HCT116 (cell line): ENCODE data around the gene KRT6C. TPM values are rescaled to one million over a fixed set of nuclear protein-coding genes. Genes with fewer than 3 reads are reported as not detected.

Source experiments
- ATAC-seq: fragments of 200-7000 bp; cut with Tn5 transposase; 2 replicates; pipeline ENCODE4 v1.9.1; 2020; ENCODE audit warnings: mild to moderate bottlenecking, moderate library complexity
- BruUV-seq: library from RNA; stranded (reverse); fragments of 400-500 nt; replicated peaks from 2 replicates; lab custom pipeline; 2021; lab: Mats Ljungman, UMichigan
- CTCF ChIA-PET: fragments of 300-600 bp; sonication (Branson Sonifier 250); formaldehyde crosslinking; loops from one replicate; lab custom pipeline; 2021; ENCODE audit warnings: antibody characterized with exemption; lab: Charles Lee
- POLR2A ChIA-PET: fragments of 300-600, 350-600 bp; sonication (Branson Sonifier 250); formaldehyde crosslinking; loops from one replicate; lab custom pipeline; 2021; ENCODE audit warnings: antibody characterized with exemption; lab: Charles Lee
- RAD21 ChIA-PET, 2 experiments: fragments of 300-600 bp; sonication (Branson Sonifier 250); formaldehyde crosslinking; loops; one replicate each; lab custom pipeline; 2023; ENCODE audit warnings: low total read pairs in 2 of 2; ENCODE audit not compliant: uncharacterized antibody in 2 of 2, unreplicated experiment in 2 of 2, low non-redundant PET in 1 of 2; lab: Charles Lee
- DNase-seq: peaks from one replicate; pipeline ENCODE4 v3.0.0-alpha.2; 2010; ENCODE audit warnings: low read depth, low spot score
- H2AFZ ChIP-seq: fragments of 200-600 bp; shearing (Covaris generic), sonication (generic); 2 replicates; pipeline ENCODE4 v1.6.1; 2017; ENCODE audit warnings: low read depth, mixed run types, mixed read lengths, antibody characterized with exemption, low read length; ENCODE audit not compliant: poor library complexity, severe bottlenecking
- H3K27ac ChIP-seq: 2 replicates; pipeline ENCODE4 v1.5.1; 2012; ENCODE audit warnings: low read depth, low read length
- H3K27me3 ChIP-seq: fragments of 200-600 bp; sonication (generic); 2 replicates; pipeline ENCODE4 v1.6.1; 2016; ENCODE audit warnings: mixed run types, low read length, mixed read lengths; ENCODE audit not compliant: insufficient read depth
- H3K36me3 ChIP-seq, 2 experiments: fragments of 200-500 bp in 1 of 2; fragments of 200-600 bp in 1 of 2; sonication (Bioruptor generic) in 1 of 2; sonication (generic) in 1 of 2; 2 replicates each; pipeline versions ENCODE4 v1.5.1 to v1.6.1; 2014 to 2016; ENCODE audit warnings: low read length in 2 of 2, inconsistent platforms in 1 of 2, mixed read lengths in 1 of 2, mixed run types in 1 of 2; ENCODE audit not compliant: insufficient read depth in 2 of 2, control insufficient read depth in 1 of 2
- H3K4me1 ChIP-seq, 2 experiments: fragments of 200-600 bp in 1 of 2; sonication (generic) in 1 of 2; 2 replicates each; pipeline versions ENCODE4 v1.5.1 to v1.6.1; 2012 to 2017; ENCODE audit warnings: low read length in 2 of 2, inconsistent platforms in 1 of 2, mild to moderate bottlenecking in 1 of 2, mixed read lengths in 1 of 2, mixed run types in 1 of 2, moderate library complexity in 1 of 2; ENCODE audit not compliant: insufficient read depth in 2 of 2, control insufficient read depth in 1 of 2
- H3K4me2 ChIP-seq: fragments of 200-600 bp; sonication (generic); 2 replicates; pipeline ENCODE4 v1.6.1; 2017; ENCODE audit warnings: mixed run types, low read length, mixed read lengths
- H3K4me3 ChIP-seq, 2 experiments: fragments of 200-600 bp in 1 of 2; sonication (generic) in 1 of 2; replicated peaks in 1 of 2; 2 replicates each; pipeline ENCODE4 v1.5.1; 2011 to 2016; ENCODE audit warnings: low read length in 2 of 2, control low read depth in 1 of 2, low read depth in 1 of 2, mild to moderate bottlenecking in 1 of 2, mixed read lengths in 1 of 2, mixed run types in 1 of 2
- H3K79me2 ChIP-seq: fragments of 200-600 bp; sonication (generic); 2 replicates; pipeline ENCODE4 v1.6.1; 2017; ENCODE audit warnings: mild to moderate bottlenecking, mixed run types, low read length, moderate library complexity, mixed read lengths; ENCODE audit not compliant: insufficient read depth
- H3K9ac ChIP-seq: fragments of 200-600 bp; sonication (generic); 2 replicates; pipeline ENCODE4 v1.6.1; 2016; ENCODE audit warnings: low read length, mixed read lengths
- H3K9me2 ChIP-seq: fragments of 200-600 bp; sonication (generic), shearing (Covaris generic); 2 replicates; pipeline ENCODE4 v1.6.1; 2017; ENCODE audit warnings: mixed run types, mild to moderate bottlenecking, moderate library complexity; ENCODE audit not compliant: insufficient read depth
- H3K9me3 ChIP-seq, 2 experiments: fragments of 200-500 bp in 1 of 2; fragments of 200-600 bp in 1 of 2; sonication (Bioruptor generic) in 1 of 2; sonication (generic) in 1 of 2; 2 replicates each; pipeline ENCODE4 v1.6.1; 2014 to 2017; ENCODE audit warnings: low read length in 2 of 2, mixed read lengths in 2 of 2, inconsistent platforms in 1 of 2, low read depth in 1 of 2, mild to moderate bottlenecking in 1 of 2, mixed run types in 1 of 2, moderate library complexity in 1 of 2; ENCODE audit not compliant: control insufficient read depth in 1 of 2, insufficient read depth in 1 of 2
- H4K20me1 ChIP-seq: fragments of 200-600 bp; sonication (generic), shearing (Covaris generic); 2 replicates; pipeline ENCODE4 v1.6.1; 2017; ENCODE audit warnings: mixed run types, mild to moderate bottlenecking, moderate library complexity; ENCODE audit not compliant: insufficient read depth
- CBX3 ChIP-seq: IDR thresholded peaks from 2 replicates; pipeline ENCODE4 v1.6.1; 2012; ENCODE audit warnings: low read depth
- CEBPB ChIP-seq: IDR thresholded peaks from 2 replicates; pipeline ENCODE4 v1.6.1; 2012; ENCODE audit warnings: low read depth
- EZH2 ChIP-seq: fragments of 200-600 bp; sonication (generic); IDR thresholded peaks from 2 replicates; pipeline ENCODE4 v1.6.1; 2017; ENCODE audit warnings: antibody characterized with exemption, mixed run types
- EZH2phosphoT487 ChIP-seq: fragments of 200-600 bp; IDR thresholded peaks from 2 replicates; pipeline ENCODE4 v1.6.1; 2018; ENCODE audit warnings: antibody characterized with exemption, borderline replicate concordance
- FOSL1 ChIP-seq: IDR thresholded peaks from 2 replicates; pipeline ENCODE4 v1.6.1; 2012; ENCODE audit warnings: low read depth
- JUND ChIP-seq: IDR thresholded peaks from 2 replicates; pipeline ENCODE4 v1.6.1; 2012
- RAD21 ChIP-seq: IDR thresholded peaks from 2 replicates; pipeline ENCODE4 v1.6.1; 2012; ENCODE audit warnings: low read depth, mild to moderate bottlenecking
- SIN3A ChIP-seq: IDR thresholded peaks from 2 replicates; pipeline ENCODE4 v1.6.1; 2012; ENCODE audit warnings: low read depth
- SP1 ChIP-seq: IDR thresholded peaks from 2 replicates; pipeline ENCODE4 v1.6.1; 2012; ENCODE audit warnings: low read depth
- SRF ChIP-seq: IDR thresholded peaks from 2 replicates; pipeline ENCODE4 v1.6.1; 2012; ENCODE audit warnings: low read depth
- ZFX ChIP-seq: fragments of 450-650 bp; IDR thresholded peaks from 2 replicates; pipeline ENCODE4 v1.6.1; 2017
- ZNF274 ChIP-seq: fragments of 200-500 bp; sonication (Bioruptor generic); IDR thresholded peaks from 2 replicates; pipeline ENCODE4 v1.6.1; 2014; ENCODE audit warnings: mild to moderate bottlenecking, low read depth, low read length, inconsistent platforms
- intact Hi-C: fragments of 100-400 bp; cut with micrococcal nuclease; formaldehyde crosslinking; loops from 2 replicates; pipeline ENCODE4 v1.10.0; 2022
- total RNA-seq: library from RNA; stranded (reverse); gene quantifications from one replicate; pipeline ENCODE4 v1.2.1, GENCODE V29; 2021; ENCODE audit not compliant: unreplicated experiment
- TF ChIP-seq, protein P1 (sequence below): IDR thresholded peaks from 2 replicates; pipeline ENCODE4 v1.6.1; 2012
- TF ChIP-seq, protein P2 (sequence below): IDR thresholded peaks from 2 replicates; pipeline ENCODE4 v1.6.1; 2012; ENCODE audit warnings: low read depth

KRT6C gene
- total RNA-seq, 1 experiment from 2014 or later = not detected

DNA sequence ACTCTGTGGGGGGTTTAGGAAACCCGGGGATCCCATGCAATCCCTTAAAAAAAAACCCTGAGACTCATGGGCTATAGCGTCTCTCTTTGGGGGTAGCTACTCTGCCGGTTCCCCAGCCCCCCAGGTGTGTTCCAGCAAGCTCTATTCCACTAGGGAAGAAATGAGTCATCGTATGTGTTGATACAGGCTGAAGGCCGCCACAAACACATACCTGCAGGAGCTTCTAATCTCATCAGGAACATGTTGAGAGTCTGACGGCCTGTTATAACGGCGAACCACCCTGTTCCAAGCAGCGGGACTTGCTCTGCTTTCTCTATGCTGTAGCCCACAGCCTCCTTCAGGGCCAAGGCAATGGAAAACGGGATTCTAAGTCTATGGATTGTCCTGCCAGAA lies 47.6 kb upstream of the KRT6C start:
- Histone ChIP-seq H3K4me3 (peak overlapping the region in 1 of 2 experiments; percentile 33; a peak in 2 of 4 replicates), H3K79me2 (no peaks in the 10 kb centered on the region), H3K27me3 (no peaks in the 10 kb centered on the region), H3K9me2 (no peaks in the 10 kb centered on the region), H3K9me3 (no peaks in the 10 kb centered on the region), H3K9ac (peak overlapping the region; percentile 49), H3K27ac (peak overlapping the region; percentile 55), H3K4me1 (peaks cover 34 to 67% of the 10 kb centered on the region in 2 experiments), H3K36me3 (no peaks in the 10 kb centered on the region), H3K4me2 (peak overlapping the region; percentile 73), H4K20me1 (no peaks in the 10 kb centered on the region), H2AFZ (peak overlapping the region; percentile 96)
- ChIA-PET RAD21 (no interaction called here), CTCF (interaction anchor here (1.1 to 2.0 kb wide), 3 partner anchors 17 to 349 kb away, joined by 3 to 7 read pairs (median 7); no protein-coding TSS in a partner anchor), POLR2A (interaction anchor here (2.1 kb wide), 1 partner anchor 374 kb away, joined by 5 read pairs; no protein-coding TSS in a partner anchor)
- TF ChIP-seq EZH2 = no peak
- peak; percentile 4; the same call in 1 of the 2 replicates for TF ChIP-seq RAD21
- peak; percentile 87 for TF ChIP-seq JUND
- peak; percentile 26; the same call in 1 of the 2 replicates for TF ChIP-seq CBX3
- TF ChIP-seq CEBPB = no peak; the same call in 1 of the 2 replicates
- no peak for TF ChIP-seq SRF
- TF ChIP-seq FOSL1 = peak; percentile 88
- TF ChIP-seq, protein P1, sequence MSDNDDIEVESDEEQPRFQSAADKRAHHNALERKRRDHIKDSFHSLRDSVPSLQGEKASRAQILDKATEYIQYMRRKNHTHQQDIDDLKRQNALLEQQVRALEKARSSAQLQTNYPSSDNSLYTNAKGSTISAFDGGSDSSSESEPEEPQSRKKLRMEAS = no peak
- peak; percentile 51 for TF ChIP-seq SP1
- DNase-seq (peak; percentile 23), ATAC-seq (peak; percentile 52)
- intact Hi-C loops = no loop called here
- no TSS peak for BruUV-seq

DNA sequence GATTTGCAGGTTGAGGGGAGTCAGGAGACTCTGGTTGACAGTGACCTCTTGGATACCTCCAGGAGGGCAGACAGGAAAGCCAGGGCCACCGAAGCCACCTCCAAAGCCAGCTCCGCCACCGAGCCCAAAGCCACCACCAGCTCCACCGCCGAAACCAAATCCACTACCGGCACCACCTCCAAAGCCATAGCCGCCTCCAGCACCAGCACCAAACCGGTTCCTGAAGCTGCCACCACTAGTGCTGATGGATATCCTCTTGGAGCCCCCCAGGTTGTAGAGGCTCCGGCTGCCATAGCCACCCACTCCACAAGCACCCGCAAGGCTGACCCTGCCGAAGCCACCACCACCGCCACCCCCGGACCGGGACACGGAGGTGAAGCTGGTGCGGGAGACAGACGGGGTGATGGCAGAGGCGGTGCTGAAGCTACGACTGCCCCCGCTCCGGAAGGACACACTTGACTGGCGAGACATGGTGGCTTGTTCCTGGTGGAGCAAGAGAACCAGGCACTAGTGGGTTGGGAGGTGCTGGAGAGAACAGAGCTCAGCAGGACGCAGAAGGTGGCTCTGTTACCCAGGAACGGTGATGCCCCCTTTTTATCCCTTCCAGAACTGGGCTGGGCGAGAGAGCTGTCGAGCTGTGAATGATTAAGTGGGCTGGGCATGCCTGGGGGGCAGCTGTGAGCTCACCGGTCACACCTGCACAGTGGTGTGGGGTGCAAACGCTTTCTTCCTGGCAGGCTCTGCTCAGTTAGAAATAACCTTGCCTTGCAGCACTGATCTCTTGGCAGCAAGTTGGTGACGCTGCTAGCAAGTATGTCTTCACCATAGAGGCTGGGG lies 46.4 kb upstream of the KRT6C start, which contains the start of gene KRT5:
Gene KRT5 (minus strand): TSS at position 569 of the 837 bp plus-strand sequence. CDS start 98 bp downstream, at position 471.
- RAD21 ChIA-PET = no interaction called here
- ATAC-seq (no peak), DNase-seq (no peak)
- peak within 1 kb of the TSS; percentile 96 for H2AFZ ChIP-seq
- BruUV-seq = no TSS peak
- H3K4me1 ChIP-seq = peaks cover 34 to 63% of the 10 kb centered on the region in 2 experiments
- no peaks in the 10 kb centered on the region for H3K27me3 ChIP-seq
- no peaks in the 10 kb centered on the region for H3K9me3 ChIP-seq
- H3K9me2 ChIP-seq = no peaks in the 10 kb centered on the region
- peak within 1 kb of the TSS; percentile 55 for H3K27ac ChIP-seq
- CTCF ChIA-PET = interaction anchor here (1.1 to 2.0 kb wide), 3 partner anchors 16 to 350 kb away, joined by 3 to 7 read pairs (median 7); no protein-coding TSS in a partner anchor
- POLR2A ChIA-PET = interaction anchor here (2.1 kb wide), 1 partner anchor 373 kb away, joined by 5 read pairs; no protein-coding TSS in a partner anchor
- no peaks in the 10 kb centered on the region for H3K36me3 ChIP-seq
- no peaks in the 10 kb centered on the region for H3K79me2 ChIP-seq
- peak within 1 kb of the TSS in 1 of 2 experiments; percentile 33; a peak in 2 of 4 replicates for H3K4me3 ChIP-seq
- intact Hi-C loops = no loop called here
- H3K4me2 ChIP-seq = peak within 1 kb of the TSS; percentile 73
- peak within 1 kb of the TSS; percentile 49 for H3K9ac ChIP-seq
- no peaks in the 10 kb centered on the region for H4K20me1 ChIP-seq
- TF ChIP-seq EZH2phosphoT487 (no peak), RAD21 (no peak), SP1 (no peak), EZH2 (no peak), JUND (no peak), ZNF274 (no peak), SIN3A (no peak), CEBPB (no peak), ZFX (no peak), FOSL1 (no peak)
- TF ChIP-seq, protein P2, sequence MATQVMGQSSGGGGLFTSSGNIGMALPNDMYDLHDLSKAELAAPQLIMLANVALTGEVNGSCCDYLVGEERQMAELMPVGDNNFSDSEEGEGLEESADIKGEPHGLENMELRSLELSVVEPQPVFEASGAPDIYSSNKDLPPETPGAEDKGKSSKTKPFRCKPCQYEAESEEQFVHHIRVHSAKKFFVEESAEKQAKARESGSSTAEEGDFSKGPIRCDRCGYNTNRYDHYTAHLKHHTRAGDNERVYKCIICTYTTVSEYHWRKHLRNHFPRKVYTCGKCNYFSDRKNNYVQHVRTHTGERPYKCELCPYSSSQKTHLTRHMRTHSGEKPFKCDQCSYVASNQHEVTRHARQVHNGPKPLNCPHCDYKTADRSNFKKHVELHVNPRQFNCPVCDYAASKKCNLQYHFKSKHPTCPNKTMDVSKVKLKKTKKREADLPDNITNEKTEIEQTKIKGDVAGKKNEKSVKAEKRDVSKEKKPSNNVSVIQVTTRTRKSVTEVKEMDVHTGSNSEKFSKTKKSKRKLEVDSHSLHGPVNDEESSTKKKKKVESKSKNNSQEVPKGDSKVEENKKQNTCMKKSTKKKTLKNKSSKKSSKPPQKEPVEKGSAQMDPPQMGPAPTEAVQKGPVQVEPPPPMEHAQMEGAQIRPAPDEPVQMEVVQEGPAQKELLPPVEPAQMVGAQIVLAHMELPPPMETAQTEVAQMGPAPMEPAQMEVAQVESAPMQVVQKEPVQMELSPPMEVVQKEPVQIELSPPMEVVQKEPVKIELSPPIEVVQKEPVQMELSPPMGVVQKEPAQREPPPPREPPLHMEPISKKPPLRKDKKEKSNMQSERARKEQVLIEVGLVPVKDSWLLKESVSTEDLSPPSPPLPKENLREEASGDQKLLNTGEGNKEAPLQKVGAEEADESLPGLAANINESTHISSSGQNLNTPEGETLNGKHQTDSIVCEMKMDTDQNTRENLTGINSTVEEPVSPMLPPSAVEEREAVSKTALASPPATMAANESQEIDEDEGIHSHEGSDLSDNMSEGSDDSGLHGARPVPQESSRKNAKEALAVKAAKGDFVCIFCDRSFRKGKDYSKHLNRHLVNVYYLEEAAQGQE = no peak
- TF ChIP-seq, protein P1 = no peak
